ENCODE results near the gene KMT2B. TPM values are rescaled to one million over a fixed set of nuclear protein-coding genes. Genes with fewer than 3 reads are reported as not detected.

KMT2B gene
- total and polyA plus RNA-seq, 9 of the 15 experiments (the other 6 are each of a cell fraction or from before 2014, with no cell fraction given) = 0.63 to 43.9 (median 8.1) TPM

DNA sequence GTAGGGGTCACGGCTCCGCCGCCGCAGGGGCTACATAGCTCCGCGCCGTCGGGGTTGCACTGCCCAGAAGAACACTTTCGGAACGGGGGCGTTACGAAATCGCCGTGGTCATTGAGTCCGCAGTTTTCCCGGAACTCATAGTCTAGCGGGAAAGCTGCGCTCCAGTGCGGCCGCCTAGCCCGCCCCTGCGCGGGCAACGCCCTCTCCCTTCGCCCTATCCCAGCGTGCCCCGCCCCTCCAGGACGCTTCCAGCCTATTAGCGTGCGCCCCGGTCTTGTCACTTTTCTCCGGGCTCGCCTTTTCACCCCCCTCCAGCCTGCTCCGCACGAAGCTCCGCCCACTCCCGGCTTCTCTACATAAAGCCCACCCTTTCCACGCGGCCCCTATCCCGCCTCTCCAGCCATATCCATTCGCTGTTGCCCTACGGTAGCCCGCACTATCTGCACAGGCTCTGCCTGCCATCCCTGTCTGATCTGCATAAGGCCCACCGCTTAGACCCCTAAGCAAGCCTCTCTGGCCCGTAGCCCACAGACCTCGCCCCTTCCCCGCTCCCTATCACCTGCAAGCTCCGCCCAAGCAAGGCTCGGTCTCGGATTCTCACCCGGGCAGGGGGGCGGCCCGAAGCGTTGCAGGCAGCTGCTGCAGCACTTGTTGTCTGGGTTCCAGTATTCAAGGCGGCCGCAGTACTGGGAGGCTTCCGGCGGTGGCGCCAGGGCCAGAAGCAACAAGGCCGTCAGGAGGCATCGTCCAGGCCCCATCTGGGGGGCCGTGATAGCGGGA lies 22.8 kb downstream of the KMT2B start (continued):
- TF ChIP-seq, protein P1, sequence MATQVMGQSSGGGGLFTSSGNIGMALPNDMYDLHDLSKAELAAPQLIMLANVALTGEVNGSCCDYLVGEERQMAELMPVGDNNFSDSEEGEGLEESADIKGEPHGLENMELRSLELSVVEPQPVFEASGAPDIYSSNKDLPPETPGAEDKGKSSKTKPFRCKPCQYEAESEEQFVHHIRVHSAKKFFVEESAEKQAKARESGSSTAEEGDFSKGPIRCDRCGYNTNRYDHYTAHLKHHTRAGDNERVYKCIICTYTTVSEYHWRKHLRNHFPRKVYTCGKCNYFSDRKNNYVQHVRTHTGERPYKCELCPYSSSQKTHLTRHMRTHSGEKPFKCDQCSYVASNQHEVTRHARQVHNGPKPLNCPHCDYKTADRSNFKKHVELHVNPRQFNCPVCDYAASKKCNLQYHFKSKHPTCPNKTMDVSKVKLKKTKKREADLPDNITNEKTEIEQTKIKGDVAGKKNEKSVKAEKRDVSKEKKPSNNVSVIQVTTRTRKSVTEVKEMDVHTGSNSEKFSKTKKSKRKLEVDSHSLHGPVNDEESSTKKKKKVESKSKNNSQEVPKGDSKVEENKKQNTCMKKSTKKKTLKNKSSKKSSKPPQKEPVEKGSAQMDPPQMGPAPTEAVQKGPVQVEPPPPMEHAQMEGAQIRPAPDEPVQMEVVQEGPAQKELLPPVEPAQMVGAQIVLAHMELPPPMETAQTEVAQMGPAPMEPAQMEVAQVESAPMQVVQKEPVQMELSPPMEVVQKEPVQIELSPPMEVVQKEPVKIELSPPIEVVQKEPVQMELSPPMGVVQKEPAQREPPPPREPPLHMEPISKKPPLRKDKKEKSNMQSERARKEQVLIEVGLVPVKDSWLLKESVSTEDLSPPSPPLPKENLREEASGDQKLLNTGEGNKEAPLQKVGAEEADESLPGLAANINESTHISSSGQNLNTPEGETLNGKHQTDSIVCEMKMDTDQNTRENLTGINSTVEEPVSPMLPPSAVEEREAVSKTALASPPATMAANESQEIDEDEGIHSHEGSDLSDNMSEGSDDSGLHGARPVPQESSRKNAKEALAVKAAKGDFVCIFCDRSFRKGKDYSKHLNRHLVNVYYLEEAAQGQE (IDR thresholded peaks at IDR 0.05; ENCODE audit: borderline replicate concordance) = no peak
- TF ChIP-seq, protein P1 (CRISPR knock-in tag; IDR thresholded peaks at IDR 0.05; ENCODE audit: low read depth) = 0 out of 2 replicates have a peak, but pooled peaks have one; percentile 2
- TF ChIP-seq SRSF9 (IDR thresholded peaks at IDR 0.05; ENCODE audit: borderline replicate concordance, low read depth, low read length) (no peak), CAMTA2 (CRISPR knock-in tag; conservative IDR thresholded peaks at IDR 0.05) (no peak), DDX20 (tag; IDR thresholded peaks at IDR 0.05; ENCODE audit: low read depth) (no peak), ZNF778 (CRISPR knock-in tag; IDR thresholded peaks at IDR 0.05) (no peak), ZFX (CRISPR knock-in tag; IDR thresholded peaks at IDR 0.05) (peak; percentile 85), KHSRP (IDR thresholded peaks at IDR 0.05) (no peak), ZC3H11A (IDR thresholded peaks at IDR 0.05; ENCODE audit: low read depth, low read length) (no peak), RBFOX2 (IDR thresholded peaks at IDR 0.05; ENCODE audit: low read depth, low read length) (peak; percentile 92), ZNF347 (CRISPR knock-in tag; IDR thresholded peaks at IDR 0.05; ENCODE audit: low read depth) (no peak)
- TF ChIP-seq, protein P2, sequence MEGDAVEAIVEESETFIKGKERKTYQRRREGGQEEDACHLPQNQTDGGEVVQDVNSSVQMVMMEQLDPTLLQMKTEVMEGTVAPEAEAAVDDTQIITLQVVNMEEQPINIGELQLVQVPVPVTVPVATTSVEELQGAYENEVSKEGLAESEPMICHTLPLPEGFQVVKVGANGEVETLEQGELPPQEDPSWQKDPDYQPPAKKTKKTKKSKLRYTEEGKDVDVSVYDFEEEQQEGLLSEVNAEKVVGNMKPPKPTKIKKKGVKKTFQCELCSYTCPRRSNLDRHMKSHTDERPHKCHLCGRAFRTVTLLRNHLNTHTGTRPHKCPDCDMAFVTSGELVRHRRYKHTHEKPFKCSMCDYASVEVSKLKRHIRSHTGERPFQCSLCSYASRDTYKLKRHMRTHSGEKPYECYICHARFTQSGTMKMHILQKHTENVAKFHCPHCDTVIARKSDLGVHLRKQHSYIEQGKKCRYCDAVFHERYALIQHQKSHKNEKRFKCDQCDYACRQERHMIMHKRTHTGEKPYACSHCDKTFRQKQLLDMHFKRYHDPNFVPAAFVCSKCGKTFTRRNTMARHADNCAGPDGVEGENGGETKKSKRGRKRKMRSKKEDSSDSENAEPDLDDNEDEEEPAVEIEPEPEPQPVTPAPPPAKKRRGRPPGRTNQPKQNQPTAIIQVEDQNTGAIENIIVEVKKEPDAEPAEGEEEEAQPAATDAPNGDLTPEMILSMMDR (IDR thresholded peaks at IDR 0.05 in 2 of 3, conservative IDR thresholded peaks at IDR 0.05 in 1 of 3; ENCODE audit: insufficient read depth in 2 of 3, low read depth in 1 of 3, low read length in 3 of 3) = peak; percentile 46 to 61 (median 53); a peak in 5 of 6 replicates
- TF ChIP-seq, protein P3, sequence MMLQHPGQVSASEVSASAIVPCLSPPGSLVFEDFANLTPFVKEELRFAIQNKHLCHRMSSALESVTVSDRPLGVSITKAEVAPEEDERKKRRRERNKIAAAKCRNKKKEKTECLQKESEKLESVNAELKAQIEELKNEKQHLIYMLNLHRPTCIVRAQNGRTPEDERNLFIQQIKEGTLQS (IDR thresholded peaks at IDR 0.05) = peak; percentile 43; the same call in 1 of the 2 replicates
- TF ChIP-seq, protein P3 (CRISPR knock-in tag; conservative IDR thresholded peaks at IDR 0.05) = no peak
- TF ChIP-seq, protein P4, sequence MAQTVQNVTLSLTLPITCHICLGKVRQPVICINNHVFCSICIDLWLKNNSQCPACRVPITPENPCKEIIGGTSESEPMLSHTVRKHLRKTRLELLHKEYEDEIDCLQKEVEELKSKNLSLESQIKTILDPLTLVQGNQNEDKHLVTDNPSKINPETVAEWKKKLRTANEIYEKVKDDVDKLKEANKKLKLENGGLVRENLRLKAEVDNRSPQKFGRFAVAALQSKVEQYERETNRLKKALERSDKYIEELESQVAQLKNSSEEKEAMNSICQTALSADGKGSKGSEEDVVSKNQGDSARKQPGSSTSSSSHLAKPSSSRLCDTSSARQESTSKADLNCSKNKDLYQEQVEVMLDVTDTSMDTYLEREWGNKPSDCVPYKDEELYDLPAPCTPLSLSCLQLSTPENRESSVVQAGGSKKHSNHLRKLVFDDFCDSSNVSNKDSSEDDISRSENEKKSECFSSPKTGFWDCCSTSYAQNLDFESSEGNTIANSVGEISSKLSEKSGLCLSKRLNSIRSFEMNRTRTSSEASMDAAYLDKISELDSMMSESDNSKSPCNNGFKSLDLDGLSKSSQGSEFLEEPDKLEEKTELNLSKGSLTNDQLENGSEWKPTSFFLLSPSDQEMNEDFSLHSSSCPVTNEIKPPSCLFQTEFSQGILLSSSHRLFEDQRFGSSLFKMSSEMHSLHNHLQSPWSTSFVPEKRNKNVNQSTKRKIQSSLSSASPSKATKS (CRISPR knock-in tag; IDR thresholded peaks at IDR 0.05) = no peak

All from K562 (cell line).